Endothelial cell of umbilical vein (primary cell): ENCODE results near the gene MARK2.

ENCODE experiments used
- CTCF ChIP-seq, 2 donors: IDR thresholded peaks; 1 replicate in 1 of 2; 2 replicates in 1 of 2; pipeline ENCODE4 v1.5.1; 2011; ENCODE audit warnings: low read length in 2 of 2, mild to moderate bottlenecking in 2 of 2, moderate library complexity in 2 of 2, control low read depth in 1 of 2, inconsistent platforms in 1 of 2, low read depth in 1 of 2; ENCODE audit not compliant: insufficient read depth in 1 of 2; ENCODE audit errors: extremely low read depth in 1 of 2
- EZH2 ChIP-seq: IDR thresholded peaks from 2 replicates; pipeline ENCODE4 v1.6.1; 2012; ENCODE audit warnings: borderline replicate concordance, low read depth, mild to moderate bottlenecking, moderate library complexity, low read length, inconsistent platforms; ENCODE audit not compliant: severe bottlenecking
- MAX ChIP-seq: IDR thresholded peaks from 2 replicates; pipeline ENCODE4 v1.6.1; 2011; ENCODE audit not compliant: insufficient read depth, insufficient read length
- POLR2A ChIP-seq: IDR thresholded peaks from 2 replicates; pipeline ENCODE4 v1.6.1; 2012; ENCODE audit warnings: low read depth, mild to moderate bottlenecking, control low read depth, low read length
- POLR2AphosphoS5 ChIP-seq: IDR thresholded peaks from 2 replicates; pipeline ENCODE4 v1.6.1; 2012; ENCODE audit warnings: low read depth, mild to moderate bottlenecking, control low read depth, low read length, moderate library complexity; ENCODE audit not compliant: insufficient read depth

GRCh38 chr11:63939397-63939891, 100.5 kb downstream of the MARK2 start:
- TF ChIP-seq CTCF (IDR thresholded peaks at IDR 0.05; ENCODE audit: extremely low read depth in 1 of 2, insufficient read depth in 1 of 2, low read depth in 1 of 2, low read length in 2 of 2) (no peak), EZH2 (no peak), POLR2A (no peak), MAX (no peak), POLR2AphosphoS5 (no peak)
